Neural crest cell (in vitro differentiated cells): ENCODE data around the gene AFAP1. TPM values are rescaled to one million over a fixed set of nuclear protein-coding genes. Genes with fewer than 3 reads are reported as not detected.

Experiments used
- DNase-seq: peaks from one replicate; pipeline ENCODE4 v3.0.0; 2021; ENCODE audit warnings: low read depth, mixed read lengths, low spot score
- H3K27ac Mint-ChIP-seq: one replicate; pipeline ENCODE4 v1.8.0; 2021; ENCODE audit warnings: mild to moderate bottlenecking, mixed read lengths; ENCODE audit not compliant: unreplicated experiment
- H3K27me3 Mint-ChIP-seq: 2 replicates; pipeline ENCODE4 v1.8.0; 2021; ENCODE audit warnings: low read depth, mild to moderate bottlenecking, mixed read lengths
- H3K36me3 Mint-ChIP-seq: 2 replicates; pipeline ENCODE4 v1.8.0; 2021; ENCODE audit warnings: low read depth, mild to moderate bottlenecking, mixed read lengths
- H3K4me1 Mint-ChIP-seq: 2 replicates; pipeline ENCODE4 v1.8.0; 2021; ENCODE audit warnings: mixed read lengths
- H3K4me3 Mint-ChIP-seq: one replicate; pipeline ENCODE4 v1.8.0; 2021; ENCODE audit warnings: mild to moderate bottlenecking, mixed read lengths
- H3K9me3 Mint-ChIP-seq: 2 replicates; pipeline ENCODE4 v1.8.0; 2021; ENCODE audit warnings: mixed read lengths
- CTCF ChIP-seq: fragments of 200-600 bp; sonication (generic); conservative IDR thresholded peaks from 2 replicates; pipeline ENCODE4 v1.5.0; 2021; ENCODE audit warnings: antibody characterized with exemption, mild to moderate bottlenecking
- total RNA-seq: library from RNA; stranded (reverse); gene quantifications from 2 replicates; pipeline ENCODE4 v1.2.1, GENCODE V29; 2021

Gene AFAP1
- total RNA-seq, 1 donor from 2014 or later, result 28.1 TPM

DNA sequence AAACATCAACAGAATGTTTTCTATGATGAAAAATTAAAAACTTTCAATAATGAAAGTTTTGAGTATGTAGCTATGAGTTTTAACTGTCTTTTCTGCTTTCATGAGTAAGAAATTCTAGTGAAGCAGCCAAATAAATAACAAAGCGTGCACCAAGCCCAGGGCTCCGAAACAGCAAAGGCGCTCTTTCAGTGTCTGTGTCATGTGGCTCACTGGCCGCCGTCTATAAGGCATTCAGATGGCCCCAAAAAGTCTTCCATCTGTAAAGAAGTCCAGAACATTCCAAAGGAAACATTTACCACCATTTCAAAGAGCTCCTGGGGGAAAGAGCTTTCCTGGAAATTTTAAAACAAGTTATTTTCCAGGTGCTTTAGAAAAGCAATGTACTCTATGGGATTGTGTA lies 139.9 kb downstream of the AFAP1 start:
- peaks cover 3% of the 10 kb centered on the region for H3K9me3 Mint-ChIP-seq
- H3K27ac Mint-ChIP-seq, result no peak overlapping the region
- no peak overlapping the region for H3K4me3 Mint-ChIP-seq
- H3K36me3 Mint-ChIP-seq, result peaks cover 23% of the 10 kb centered on the region
- no peak for TF ChIP-seq CTCF
- no peak for DNase-seq
- H3K4me1 Mint-ChIP-seq, result peaks cover 13% of the 10 kb centered on the region
- no peaks in the 10 kb centered on the region for H3K27me3 Mint-ChIP-seq

DNA sequence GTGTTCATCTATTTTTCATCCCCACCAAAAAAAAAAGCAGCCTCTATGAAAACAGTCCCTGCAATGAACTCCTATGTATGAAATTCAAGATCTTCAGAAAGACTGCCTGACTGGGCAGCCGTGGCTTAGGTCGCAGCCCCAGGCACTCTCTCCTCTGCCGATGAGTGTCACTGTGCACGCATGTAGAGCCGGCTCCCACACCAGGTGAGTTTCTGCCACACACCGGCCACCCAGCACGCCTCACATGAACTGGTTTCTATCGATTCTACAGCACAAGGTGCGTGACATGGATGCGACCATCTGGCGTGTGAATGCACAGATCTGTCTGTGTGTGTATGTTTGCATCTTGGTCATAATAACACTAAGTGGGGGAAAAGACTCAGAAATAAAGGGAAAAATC lies 140.4 kb downstream of the AFAP1 start:
- Mint-ChIP-seq H3K9me3 (peaks cover 3% of the 10 kb centered on the region), H3K4me3 (no peak overlapping the region), H3K27me3 (no peaks in the 10 kb centered on the region), H3K36me3 (peaks cover 23% of the 10 kb centered on the region), H3K27ac (no peak overlapping the region), H3K4me1 (peaks cover 11% of the 10 kb centered on the region)
- no peak for DNase-seq
- no peak for TF ChIP-seq CTCF

DNA sequence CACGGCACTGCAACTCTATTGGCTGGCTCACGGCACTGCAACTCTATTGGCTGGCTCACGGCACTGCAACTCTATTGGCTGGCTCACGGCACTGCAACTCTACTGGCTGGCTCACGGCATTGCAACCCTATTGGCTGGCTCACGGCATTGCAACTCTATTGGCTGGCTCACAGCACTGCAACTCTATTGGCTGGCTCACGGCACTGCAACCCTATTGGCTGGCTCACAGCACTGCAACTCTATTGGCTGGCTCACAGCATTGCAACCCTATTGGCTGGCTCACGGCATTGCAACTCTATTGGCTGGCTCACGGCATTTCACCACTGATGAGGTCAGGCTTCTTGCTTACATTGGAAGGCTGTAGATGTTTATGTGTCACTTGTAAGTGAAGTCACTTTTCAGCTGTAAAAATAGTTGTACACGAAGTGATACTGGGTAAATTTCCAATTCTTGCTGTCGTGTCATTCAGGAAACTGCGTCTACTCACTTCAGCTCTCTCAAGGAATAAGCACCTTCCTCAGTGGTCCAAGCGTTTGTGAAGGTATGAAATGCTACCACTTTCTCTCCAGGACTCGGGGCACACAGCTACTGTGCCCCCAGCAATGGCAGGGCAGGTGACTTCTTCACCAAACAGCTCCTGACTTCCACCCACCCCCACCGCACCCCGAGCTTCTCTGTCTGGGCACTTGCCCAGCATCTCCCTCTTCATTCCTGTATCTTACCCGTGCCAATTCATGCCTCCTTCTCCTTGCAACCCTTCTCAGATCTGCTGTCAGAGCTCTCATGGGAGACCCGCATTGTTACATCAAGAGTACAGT lies 141.3 kb downstream of the AFAP1 start:
- Mint-ChIP-seq H3K27me3 (no peaks in the 10 kb centered on the region), H3K9me3 (peaks cover 3% of the 10 kb centered on the region), H3K36me3 (peaks cover 23% of the 10 kb centered on the region), H3K27ac (no peak overlapping the region), H3K4me3 (no peak overlapping the region), H3K4me1 (peaks cover 6% of the 10 kb centered on the region)
- TF ChIP-seq CTCF, result no peak
- no peak for DNase-seq

- no peak overlapping the region for H3K27ac Mint-ChIP-seq
- H3K9me3 Mint-ChIP-seq, result peaks cover 3% of the 10 kb centered on the region
- H3K36me3 Mint-ChIP-seq, result peaks cover 23% of the 10 kb centered on the region
- no peak overlapping the region for H3K4me3 Mint-ChIP-seq
- no peaks in the 10 kb centered on the region for H3K27me3 Mint-ChIP-seq
- DNase-seq, result no peak
- no peak for TF ChIP-seq CTCF
- peaks cover 5% of the 10 kb centered on the region for H3K4me1 Mint-ChIP-seq
Measured at GRCh38 chr4:7797330-7797729, 142.3 kb downstream of the AFAP1 start.

- no peak overlapping the region for H3K27ac Mint-ChIP-seq
- H3K36me3 Mint-ChIP-seq, result peaks cover 26% of the 10 kb centered on the region
- no peaks in the 10 kb centered on the region for H3K4me1 Mint-ChIP-seq
- no peaks in the 10 kb centered on the region for H3K27me3 Mint-ChIP-seq
- peaks cover 3% of the 10 kb centered on the region for H3K9me3 Mint-ChIP-seq
- no peak for TF ChIP-seq CTCF
- H3K4me3 Mint-ChIP-seq, result no peak overlapping the region
- no peak for DNase-seq
Measured at GRCh38 chr4:7795983-7796382, 143.7 kb downstream of the AFAP1 start.
